B cell (primary cell): ENCODE measurements around the gene AVEN.

ENCODE experiments used
- EZH2 ChIP-seq: IDR thresholded peaks from 2 replicates; pipeline ENCODE4 v1.6.1; 2012; ENCODE audit warnings: borderline replicate concordance, low read depth, mild to moderate bottlenecking, moderate library complexity, low read length; ENCODE audit not compliant: insufficient read depth, poor library complexity, severe bottlenecking
- TF ChIP-seq, protein P1 (sequence below): fragments of 200-600 bp; IDR thresholded peaks from one replicate; pipeline ENCODE4 v1.8.0; 2022; ENCODE audit warnings: antibody characterized with exemption, mild to moderate bottlenecking

DNA sequence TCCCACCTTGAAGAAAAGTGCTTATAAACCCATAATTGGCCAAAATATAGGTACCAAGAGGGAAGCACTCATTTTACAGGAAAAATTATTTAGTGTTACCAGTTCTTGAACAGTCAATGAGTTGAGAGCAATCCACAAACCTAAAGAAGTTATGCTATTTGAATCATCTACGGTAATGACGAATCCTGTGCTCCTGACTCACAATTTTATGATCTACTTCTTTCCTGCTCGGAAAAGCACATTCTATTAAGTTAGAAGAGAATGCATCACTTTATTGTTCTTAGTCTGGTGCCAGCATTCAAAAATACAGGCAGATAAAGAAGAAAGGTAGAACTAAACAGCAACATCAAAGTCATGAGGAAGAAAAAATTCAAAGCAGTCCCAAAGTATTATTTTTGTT, 37.5 kb downstream of the AVEN start:
- TF ChIP-seq, protein P1, sequence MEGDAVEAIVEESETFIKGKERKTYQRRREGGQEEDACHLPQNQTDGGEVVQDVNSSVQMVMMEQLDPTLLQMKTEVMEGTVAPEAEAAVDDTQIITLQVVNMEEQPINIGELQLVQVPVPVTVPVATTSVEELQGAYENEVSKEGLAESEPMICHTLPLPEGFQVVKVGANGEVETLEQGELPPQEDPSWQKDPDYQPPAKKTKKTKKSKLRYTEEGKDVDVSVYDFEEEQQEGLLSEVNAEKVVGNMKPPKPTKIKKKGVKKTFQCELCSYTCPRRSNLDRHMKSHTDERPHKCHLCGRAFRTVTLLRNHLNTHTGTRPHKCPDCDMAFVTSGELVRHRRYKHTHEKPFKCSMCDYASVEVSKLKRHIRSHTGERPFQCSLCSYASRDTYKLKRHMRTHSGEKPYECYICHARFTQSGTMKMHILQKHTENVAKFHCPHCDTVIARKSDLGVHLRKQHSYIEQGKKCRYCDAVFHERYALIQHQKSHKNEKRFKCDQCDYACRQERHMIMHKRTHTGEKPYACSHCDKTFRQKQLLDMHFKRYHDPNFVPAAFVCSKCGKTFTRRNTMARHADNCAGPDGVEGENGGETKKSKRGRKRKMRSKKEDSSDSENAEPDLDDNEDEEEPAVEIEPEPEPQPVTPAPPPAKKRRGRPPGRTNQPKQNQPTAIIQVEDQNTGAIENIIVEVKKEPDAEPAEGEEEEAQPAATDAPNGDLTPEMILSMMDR: no peak
- no peak for TF ChIP-seq EZH2
